GM12801 (cell line): ENCODE data around the gene LHX3.

Experiments used
- TF ChIP-seq, protein P1 (sequence below): IDR thresholded peaks from one replicate; pipeline ENCODE4 v1.5.1; 2011; ENCODE audit warnings: control low read depth; ENCODE audit not compliant: insufficient read length; ENCODE audit errors: extremely low read depth

LHX3 gene

DNA sequence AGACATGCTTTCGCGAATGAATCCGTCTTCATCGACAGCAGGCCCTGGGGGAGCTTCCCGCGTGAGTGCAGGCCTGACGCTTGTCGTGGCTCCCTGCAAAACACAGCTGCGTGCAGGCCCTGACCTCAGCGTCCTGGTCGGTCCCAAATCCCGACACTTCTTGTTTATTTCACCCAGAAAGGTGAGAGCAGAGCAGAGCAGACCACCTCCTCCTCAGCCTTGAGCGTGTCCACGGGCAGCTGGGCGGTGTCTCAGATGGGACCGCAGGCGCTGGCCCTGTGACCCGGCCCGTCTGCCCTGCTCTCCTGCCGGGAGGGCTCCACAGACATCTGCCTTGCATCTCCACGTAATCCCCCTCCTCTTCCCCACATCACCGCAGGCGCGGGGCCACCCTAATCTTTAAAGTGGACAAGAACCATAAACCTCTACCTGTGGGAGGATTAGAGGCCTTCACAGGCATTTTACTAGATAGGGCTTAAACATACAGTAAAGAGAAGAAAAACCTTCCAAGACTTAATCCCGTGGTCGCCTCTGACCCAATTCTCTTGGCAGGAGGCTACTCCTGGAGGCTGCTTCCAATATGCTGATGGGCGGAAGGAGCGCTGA is 7.5 kb upstream of the LHX3 start:
- TF ChIP-seq, protein P1, sequence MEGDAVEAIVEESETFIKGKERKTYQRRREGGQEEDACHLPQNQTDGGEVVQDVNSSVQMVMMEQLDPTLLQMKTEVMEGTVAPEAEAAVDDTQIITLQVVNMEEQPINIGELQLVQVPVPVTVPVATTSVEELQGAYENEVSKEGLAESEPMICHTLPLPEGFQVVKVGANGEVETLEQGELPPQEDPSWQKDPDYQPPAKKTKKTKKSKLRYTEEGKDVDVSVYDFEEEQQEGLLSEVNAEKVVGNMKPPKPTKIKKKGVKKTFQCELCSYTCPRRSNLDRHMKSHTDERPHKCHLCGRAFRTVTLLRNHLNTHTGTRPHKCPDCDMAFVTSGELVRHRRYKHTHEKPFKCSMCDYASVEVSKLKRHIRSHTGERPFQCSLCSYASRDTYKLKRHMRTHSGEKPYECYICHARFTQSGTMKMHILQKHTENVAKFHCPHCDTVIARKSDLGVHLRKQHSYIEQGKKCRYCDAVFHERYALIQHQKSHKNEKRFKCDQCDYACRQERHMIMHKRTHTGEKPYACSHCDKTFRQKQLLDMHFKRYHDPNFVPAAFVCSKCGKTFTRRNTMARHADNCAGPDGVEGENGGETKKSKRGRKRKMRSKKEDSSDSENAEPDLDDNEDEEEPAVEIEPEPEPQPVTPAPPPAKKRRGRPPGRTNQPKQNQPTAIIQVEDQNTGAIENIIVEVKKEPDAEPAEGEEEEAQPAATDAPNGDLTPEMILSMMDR, result no peak

DNA sequence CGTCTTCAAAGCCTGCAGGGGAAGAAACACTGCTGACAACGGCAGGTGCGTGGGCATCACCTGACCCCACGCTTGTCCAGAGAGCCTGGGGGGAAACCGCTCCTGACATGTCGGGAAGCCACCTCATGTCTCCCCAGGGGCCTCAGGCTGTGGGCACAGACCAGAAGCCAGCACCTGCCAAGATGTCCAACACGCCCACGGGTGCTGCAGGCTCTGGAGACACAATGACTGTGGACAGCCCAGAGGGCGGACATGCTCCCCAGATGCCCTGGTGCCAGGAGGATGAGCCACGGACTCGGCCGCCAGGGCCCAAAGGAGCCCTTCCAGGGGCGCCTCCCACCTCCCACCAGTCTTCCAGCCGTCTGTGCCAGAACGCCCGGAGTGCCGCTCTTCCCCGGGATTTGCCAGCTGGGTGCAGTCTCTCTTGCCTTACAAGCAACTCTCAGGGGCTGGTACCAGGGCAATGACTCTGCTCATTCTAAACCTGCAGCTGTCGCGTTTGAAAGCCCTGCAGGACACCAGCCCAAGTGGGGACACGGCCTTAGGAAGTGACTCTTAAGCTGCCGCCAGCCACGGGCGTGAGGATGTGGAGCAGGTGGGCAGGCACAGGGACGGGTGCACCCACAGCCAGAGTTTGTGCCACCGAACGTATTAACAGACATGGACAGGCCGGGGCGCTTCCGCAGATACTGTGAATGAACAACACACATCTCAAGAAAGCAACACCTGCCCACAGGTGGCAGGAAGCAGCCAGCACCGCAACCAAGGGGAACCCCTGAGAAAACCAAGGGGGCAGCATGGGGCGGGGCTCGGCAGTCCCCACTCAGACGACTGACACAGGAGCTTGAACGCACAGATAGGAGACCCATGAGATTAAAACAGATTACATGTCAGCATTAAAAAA is 6.8 kb upstream of the LHX3 start:
- TF ChIP-seq, protein P1, result no peak

GRCh38 chr9:136211006-136211405 is 6.1 kb upstream of the LHX3 start:
- TF ChIP-seq, protein P1, result no peak

DNA sequence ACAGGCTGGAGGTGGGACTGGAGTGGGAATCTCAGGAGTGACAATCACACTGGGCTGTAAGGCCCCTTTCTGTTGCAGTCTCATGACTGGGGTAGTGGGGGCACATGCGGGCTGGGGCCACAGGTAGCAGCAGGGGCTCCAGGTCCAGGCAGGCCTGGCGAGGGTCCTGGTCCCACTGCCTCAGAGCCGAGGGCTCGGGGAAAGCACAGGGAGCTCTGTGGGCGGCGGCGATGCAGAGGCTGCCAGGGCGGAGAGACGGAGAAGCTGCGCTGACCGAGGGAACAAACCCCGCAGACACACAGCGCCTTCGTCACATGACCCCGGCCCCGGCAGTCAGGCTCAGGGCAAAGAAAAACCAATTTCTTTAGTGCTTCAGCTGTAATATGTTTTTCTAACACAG is 5.3 kb upstream of the LHX3 start:
- TF ChIP-seq, protein P1, result no peak

DNA sequence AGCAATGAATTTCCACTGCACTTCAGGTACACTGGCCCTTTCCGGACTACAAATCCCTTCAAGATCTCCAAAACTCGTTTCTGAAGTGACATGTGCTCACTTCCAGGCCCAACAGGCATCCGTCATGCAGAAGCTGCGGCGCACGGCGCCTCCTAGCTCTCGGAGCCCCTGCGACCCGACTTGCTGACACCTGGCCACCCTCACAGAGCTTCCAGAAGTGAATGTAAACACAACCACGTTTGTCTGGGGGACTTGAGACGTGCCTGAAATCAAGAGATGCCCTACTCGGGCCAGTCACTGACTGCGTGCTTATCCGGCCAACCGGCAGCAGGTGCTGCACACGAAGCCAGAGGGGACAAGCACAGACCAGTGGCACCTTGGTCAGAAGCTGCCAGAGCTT is 4.9 kb upstream of the LHX3 start:
- TF ChIP-seq, protein P1, result no peak

DNA sequence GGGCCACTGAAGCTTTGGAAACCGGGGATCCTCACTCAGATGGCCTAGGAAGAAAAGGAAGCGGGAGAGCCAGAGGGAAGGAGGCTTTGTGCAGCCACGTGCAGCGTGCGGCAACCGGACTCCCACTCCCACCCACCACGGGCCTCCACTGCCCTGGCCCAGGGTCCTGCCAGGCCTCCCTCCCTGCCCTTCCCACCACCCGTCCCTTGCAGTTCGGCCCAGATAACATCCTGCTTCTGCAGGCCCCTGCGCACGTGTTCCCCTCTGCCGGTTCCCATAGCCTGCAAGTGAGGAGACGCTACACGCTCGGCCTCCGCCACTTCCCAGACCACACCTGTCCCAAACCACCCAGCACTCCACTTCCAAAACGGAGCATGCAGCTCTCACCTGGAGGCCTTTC is 4.3 kb upstream of the LHX3 start:
- TF ChIP-seq, protein P1, result no peak

GRCh38 chr9:136208675-136209074 is 3.7 kb upstream of the LHX3 start:
- TF ChIP-seq, protein P1, result no peak
